Endometrium (tissue), 2 donors: ENCODE measurements around the gene ZNF593OS.

Experiments used
- FAIRE-seq: peaks from 2 replicates; lab custom pipeline; 2012; peaks lifted over from hg19 to GRCh38; lab: Jason Lieb, UNC
- donor health status: control.
- donor health status: control.

Gene ZNF593OS

DNA sequence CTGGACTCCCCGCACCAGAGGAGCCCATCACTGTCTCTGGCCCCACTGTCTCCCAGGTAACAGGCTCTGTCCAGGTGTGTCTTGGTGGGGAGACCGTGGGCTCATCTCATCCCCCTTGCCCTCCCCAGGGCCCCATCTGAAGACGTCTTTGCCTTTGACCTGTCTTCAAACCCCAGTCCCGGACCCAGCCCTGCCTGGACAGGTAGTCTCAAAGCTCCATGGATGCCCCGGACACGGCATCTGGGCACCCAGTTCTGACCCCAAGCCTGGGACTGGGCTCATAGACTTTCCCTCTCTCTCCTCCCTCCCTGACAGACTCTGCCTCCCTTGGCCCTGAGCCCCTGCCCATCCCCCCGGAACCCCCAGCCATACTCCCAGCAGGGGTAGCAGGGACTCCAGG lies 12.5 kb upstream of the ZNF593OS start:
- no peak for FAIRE-seq

DNA sequence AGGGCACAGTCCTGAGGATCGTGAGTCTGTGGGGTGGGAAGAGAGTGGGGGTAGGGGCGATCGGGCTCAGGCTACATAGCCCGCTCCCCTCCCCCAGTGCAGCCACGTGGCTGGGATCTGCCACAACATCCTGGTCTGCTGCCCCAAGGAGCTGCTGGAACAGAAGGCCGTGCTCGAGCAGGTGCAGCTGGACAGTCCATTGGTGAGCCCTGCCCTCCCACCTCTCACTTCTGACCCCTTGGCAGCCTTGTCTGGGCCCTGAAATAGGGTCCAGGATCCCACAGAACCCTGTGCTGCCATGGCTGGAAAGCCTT lies 10.7 kb upstream of the ZNF593OS start:
- no peak for FAIRE-seq

DNA sequence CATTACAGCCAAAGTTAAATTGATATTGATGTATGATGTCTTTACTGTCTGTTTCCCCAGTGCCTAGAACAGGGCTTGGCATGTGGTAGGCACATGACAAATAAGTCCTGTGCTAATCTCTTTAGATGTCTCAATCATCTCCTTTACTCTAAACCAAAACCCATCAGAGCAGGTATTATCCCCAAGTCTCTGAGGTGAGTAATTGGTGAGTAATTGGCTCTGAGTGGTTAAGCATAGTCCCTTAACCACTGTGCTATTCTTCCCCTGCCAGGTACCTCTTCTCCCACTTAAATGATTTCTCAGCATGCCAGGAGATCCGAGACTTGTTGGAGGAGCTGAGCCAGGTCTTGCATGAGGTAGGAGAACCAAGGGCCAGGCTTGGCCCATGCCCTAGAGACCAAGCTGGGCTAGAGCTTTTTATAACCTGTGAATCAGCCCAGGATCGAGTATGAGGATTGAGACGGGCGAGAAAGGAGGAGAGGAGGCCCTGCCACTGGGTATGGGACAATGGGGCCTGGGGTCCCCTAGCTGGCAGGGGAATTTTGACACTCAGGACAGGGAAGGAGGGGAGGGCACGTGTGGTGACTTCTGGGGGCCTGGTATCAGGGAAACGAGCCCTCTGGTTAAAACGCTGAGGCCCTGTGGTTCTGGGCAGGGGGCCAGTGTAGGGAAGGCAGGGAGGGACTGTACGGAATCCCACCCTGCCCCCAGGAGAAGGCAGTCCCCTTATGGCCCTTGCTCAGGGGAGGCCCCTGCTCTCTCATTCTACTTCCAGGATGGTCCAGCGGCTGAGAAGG lies 10.2 kb upstream of the ZNF593OS start:
- FAIRE-seq = no peak

DNA sequence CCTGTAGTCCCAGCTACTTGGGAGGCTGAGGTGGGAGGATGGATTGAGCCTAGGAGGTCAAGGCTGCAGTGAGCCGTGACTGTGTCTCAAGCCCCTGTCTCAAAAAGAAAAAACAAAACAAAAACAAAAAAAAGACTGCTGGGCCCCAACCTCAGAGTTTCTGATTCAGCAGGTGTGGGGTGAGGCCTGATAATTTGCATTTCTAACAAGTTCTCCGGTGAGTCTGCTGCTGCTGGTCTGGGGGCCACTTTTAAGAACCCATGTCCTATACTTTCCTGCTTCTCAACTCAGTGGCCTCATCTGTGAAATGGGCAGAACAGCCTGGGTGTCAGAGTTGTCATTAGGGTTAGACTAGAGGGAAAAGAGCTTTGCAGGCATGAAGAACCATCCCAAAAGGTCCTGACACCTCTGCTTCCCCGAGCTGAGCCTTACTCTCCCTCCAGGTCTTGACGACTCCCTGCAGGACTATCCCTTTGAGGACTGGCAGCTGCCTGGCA lies 8.4 kb upstream of the ZNF593OS start:
- FAIRE-seq = no peak

DNA sequence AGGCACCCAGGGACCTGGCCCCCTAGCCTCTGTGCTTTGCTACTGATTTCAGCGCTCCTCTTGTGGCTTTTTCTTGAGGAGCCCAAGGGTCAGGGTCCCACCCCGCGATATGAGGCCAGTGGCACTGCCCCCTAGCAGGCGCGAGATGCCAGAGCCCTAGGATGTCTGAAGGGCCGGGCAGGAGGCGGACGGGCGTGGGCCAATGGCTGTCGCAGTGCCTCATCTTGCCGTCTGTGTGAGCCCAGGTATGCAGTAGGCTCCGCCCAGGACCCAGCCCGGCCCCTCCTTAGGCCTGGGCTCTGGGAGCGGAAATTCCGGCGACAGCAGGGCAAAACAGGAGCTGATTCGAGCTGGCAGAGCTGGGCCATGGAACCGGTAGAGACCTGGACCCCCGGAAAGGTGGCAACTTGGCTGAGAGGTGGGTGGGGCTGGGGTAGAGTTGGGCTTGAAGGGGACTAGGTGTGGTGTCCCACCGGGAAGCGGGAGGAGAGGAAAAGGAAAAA lies 5.6 kb upstream of the ZNF593OS start, which contains the start of gene CNKSR1:
CNKSR1 (plus strand) TSS at position 310 of the 503 bp plus-strand sequence; CDS start at position 367, 57 bp downstream.
- no peak for FAIRE-seq

DNA sequence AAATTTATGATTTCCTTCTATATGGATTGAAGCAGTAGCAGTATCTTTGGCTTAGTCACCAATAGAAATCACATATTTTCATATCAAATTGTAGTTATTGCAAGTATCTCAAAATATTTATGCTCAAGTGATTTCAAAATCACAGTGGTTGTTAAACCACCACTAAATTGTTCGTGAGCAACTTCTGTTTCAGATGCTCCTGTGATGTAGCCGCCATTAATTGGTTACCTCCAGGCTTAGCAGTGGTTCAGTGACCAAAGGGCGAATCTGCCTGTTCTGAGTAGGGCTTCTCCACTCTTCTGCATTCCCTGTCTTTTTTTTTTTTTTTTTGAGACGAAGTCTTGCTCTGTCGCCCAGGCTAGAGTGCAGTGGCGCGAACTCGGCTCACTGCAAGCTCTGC lies 3.7 kb upstream of the ZNF593OS start:
- FAIRE-seq = no peak

DNA sequence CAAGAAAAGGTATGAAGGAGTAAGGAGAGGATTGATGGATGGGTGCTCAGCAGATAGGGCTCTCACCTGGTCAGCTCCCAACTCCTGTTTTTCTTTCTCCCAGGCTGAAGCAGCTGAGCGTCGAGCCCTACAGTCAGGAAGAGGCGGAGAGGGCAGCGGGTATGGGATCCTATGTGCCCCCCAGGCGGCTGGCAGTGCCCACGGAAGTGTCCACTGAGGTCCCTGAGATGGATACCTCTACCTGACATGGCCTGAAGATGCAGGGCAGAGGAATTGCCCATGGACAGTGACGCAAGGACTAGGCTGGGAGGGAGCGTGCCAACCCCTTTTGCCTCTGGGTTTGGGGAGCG lies 1.2 kb downstream of the ZNF593OS start:
- FAIRE-seq = no peak

DNA sequence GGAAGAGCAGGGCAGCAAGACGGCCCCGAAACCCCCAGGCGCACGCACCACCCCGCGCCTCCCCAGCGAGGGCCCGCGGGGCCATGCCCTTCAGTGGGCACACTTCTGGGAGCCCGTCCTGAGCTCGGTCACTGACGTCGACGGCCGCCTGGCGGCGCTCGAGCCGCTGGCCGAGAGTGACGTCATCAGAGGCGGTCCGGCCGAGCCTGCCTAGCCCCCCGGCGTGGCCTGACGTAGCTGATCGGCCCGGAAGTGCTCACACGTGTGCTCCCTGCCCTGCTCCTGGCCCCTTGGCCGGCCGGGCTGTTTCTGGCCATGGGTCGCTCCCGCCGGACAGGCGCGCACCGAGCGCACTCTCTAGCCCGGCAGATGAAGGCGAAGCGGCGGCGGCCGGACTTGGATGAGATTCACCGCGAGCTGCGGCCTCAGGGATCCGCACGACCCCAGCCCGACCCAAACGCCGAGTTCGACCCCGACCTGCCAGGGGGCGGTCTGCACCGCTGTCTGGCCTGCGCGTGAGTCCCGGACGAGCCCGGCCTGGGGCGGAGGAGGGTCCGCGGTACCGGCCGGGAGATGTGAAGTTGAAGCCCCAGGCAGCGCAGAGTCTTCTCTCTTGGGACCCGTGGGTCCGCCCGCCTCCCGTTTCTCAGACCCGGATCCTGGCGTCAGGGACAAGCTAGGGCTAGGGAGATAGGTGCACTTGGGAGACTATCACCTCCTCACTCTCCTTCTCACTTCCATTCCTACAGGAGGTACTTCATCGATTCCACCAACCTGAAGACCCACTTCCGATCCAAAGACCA lies 1.8 kb downstream of the ZNF593OS start, which contains the start of gene ZNF593:
ZNF593 (plus strand) TSS at position 240 of the 803 bp plus-strand sequence; CDS start at position 316, 76 bp downstream.
- FAIRE-seq = peak; percentile 21

DNA sequence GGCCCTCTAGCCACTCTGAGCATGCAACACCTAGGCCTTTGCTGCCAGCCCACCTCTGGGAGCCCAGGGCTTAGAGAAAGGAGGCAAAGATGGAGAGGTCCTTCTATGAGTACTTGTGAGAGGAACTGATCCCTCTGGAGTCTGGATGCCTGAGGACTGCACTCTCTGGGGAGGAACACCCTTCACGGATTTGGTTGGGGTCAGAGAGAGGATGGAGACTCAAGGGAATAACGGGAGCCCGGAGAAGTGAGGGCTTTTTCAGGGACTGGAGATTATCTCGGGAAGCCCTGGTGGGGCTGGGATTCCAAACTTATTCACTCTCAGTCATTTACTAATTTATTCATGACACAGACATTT lies 2.5 kb downstream of the ZNF593OS start:
- no peak for FAIRE-seq

DNA sequence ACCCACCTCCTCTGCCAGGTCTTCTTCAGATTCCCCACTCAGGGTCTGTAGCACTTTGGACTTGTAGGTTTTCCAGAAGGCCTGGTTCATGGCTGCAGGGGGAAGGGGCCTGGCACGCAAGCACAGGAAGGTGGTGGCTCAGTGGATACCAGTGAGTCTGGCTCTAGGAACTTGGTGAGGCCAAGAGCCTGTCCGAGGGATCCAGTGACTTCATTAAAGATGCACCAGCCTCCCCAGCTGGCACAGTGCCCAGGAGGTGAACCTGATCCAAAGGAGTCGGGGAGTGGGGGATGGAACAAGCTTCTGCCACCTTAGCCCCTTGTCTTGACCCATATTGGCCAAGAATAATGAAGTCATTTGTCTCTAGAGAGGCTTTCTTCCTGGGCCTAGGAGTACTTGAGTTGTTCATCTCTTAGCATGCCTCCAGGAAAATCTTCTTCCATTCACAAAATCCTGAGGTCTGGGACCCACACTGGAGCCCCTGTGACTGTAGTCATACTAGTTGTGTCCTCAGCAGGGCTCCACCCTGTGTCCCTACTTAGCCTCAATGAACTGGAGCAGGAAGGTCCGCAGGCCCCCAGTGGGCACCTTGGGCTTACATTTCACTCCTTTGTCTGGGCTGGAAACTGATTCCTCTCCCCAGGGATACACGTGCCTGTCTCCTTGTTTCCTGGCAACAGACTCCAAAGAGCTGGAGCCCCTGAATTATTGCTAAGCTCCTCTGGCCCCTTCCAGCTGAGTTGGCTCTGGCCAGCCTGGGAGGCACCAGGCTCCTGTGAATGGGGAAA lies 3.0 kb downstream of the ZNF593OS start, which contains the start of gene C1orf232:
C1orf232 (minus strand) TSS at position 554 of the 788 bp plus-strand sequence; CDS start at position 90, 464 bp downstream.
- no peak for FAIRE-seq

DNA sequence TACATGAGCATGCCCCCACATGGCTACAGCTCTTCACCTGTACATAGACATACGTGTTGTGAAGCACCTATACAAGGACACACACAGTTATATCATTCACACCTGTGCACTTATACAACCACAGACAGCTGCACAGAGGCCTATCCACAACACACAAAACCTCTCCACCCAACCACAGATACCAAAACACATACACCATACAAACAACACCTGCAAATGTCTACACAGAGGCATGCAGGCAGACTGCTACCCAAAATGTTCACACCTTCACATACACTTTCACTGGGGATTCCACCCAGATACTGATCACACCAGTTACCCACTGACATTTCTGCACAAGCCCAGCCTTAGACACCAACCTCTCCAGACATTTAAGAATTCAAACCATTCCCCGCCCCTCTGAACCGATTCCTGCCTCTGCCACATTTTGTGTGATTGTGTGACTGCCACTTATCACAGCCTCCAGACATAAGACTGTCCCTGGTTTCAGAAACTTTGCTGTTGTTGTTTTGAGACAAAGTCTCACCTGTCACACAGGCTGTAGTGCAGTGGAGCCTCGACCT lies 4.8 kb downstream of the ZNF593OS start:
- no peak for FAIRE-seq

DNA sequence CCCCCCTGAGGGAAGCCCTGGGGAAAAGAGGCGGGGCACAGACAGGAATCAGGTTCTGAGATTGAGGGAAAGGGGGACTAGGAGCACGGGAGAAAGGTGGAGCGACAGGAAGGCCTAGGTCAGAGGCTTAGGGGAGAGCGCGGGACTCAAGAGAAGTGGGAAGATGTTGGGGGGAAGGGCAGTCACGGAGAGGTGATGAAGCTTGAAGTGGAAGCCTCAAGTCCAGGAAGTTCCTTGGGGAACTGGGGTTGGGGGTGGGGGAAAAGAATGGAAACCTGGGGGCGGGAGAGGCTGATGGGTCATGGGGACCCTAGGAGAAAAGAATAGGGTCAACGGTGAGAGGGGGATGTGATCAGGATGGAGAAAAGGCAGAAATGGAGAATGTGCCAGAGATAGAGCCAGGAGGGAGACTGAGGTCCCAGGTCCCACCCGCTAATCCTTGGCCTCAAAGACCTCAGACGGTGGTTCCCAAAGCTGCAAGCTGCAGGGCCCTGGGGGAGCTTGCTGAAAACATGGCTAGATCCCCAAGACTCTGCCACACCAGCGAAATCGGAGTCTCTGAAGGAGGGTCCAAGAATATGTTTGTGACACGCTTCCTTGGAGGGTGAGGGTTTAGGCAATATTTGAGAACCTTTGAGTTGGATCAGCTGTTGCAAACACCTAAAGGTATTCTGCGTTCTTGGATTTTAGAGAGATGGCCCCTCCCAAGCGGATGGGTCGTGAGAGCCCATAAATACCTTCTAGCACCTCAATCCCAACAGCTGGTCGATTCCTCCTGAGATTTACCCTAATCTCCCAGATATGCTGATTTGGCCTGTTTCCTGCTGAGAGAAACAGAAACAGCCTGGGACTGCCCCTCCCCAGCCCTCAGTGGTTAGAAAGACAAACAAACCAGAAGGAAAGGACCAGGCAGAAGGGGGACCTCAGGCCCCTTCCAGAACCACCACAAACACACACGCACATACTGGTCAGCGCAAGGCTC lies 6.5 kb downstream of the ZNF593OS start:
- FAIRE-seq = no peak

DNA sequence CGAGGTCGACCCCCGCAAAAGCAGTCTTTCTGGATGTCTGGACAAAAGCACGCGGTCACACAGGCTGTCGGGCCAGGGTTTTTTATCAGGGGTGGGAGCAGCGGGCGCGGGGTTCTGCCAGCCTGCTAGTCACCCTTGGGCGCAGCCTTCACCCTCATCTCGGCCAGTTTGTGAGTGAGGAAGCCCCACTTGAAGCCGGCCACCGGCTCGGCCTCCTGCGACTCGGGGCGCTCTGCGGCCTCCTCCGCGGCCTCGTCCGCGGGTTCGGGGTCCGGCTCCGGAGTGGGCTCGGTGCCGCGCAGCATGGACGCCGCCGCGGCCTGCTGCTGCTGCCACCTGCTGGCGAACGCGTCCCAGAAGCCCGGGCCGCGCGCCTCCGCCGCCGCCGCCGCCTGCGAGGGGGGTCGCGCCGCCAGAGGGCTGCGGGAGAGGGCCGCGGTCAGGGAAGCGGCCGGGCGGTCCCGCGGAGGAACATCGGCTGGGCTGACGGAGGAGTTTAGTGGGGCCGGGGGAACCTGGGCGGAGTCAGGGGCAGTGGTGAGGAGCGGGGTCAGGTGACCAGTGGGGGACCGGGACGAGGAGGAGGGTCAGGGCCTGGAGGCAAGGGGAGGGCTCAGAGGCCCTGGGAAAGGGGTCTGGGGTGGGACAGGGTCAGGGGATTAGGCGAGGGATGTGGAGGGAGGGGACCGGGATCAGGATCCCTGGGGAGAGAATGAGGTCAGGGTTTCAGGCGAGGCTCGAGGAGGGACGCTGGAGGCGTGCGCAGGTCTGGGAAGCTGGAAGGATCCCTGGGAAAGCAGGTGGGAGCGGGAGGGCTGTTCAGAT lies 7.4 kb downstream of the ZNF593OS start:
- FAIRE-seq = no peak

DNA sequence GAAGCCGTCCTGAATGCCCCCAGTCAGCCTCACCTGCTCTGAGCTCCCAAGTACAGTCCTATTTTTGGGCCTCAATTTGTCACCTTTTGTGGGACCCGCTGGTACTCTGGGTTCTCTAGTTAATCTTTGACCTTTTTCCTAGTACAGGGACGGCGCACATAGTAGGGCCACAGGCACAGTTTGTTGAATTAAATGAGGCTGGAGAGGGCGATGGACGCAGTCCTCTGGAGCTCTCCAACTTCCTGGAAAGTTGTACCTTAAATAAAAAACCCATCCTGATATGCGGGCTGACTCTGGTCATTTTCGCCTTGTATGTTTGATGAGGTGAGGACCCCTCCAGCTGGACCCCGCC lies 8.0 kb downstream of the ZNF593OS start:
- no peak for FAIRE-seq

DNA sequence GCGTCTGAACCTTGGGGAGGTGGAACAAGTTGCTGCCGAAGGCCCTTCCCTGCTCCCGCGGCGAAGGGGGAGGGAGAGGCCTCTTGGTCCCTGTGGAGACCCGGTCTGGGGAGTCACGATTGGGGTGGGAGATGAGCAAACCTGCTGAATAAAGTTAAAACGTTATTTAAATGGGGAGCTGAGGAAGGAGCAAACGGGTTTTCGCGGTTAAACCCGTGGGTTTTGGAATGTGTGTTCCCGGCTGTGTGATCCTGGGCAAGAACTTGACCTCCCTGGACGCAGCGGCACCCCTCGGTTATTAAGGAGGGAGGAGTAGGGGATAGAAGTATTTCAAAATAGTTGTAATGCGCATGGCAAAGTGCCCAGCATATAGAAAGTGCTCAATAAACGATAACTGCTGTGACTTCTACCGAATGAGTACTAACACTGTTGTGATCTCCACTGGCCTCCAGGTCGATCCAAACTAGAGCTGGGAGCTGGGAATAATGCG lies 9.4 kb downstream of the ZNF593OS start:
- FAIRE-seq = no peak

DNA sequence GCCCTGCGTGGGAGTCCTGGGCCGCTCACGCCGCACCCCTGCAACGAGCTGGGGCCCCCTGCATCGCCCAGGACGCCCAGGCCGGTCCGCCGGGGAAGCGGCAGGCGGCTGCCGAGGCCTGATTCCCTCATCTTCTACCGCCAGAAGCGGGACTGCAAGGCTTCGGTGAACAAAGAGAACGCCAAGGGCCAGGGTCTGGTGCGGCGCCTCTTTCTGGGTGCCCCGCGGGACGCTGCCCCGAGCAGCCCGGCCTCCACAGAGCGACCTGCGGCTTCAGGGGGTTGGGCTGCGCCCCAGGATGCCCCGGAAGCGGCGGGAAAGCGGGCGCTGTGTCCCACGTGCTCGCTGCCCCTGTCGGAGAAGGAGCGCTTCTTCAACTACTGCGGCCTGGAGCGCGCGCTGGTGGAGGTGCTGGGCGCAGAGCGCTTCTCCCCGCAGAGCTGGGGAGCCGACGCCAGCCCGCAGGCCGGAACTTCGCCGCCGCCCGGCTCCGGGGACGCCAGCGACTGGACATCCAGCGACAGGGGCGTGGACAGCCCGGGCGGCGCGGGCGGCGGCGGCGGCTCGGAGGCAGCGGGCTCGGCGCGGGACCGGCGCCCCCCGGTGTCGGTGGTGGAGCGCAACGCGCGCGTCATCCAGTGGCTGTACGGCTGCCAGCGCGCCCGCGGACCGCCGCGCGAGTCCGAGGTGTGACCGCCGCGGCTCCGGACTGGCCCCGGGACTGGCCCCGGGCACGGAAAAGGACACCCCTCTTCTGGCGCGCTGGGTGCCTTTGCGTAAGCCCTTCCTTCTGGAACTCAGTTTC lies 10.0 kb downstream of the ZNF593OS start:
- no peak for FAIRE-seq

DNA sequence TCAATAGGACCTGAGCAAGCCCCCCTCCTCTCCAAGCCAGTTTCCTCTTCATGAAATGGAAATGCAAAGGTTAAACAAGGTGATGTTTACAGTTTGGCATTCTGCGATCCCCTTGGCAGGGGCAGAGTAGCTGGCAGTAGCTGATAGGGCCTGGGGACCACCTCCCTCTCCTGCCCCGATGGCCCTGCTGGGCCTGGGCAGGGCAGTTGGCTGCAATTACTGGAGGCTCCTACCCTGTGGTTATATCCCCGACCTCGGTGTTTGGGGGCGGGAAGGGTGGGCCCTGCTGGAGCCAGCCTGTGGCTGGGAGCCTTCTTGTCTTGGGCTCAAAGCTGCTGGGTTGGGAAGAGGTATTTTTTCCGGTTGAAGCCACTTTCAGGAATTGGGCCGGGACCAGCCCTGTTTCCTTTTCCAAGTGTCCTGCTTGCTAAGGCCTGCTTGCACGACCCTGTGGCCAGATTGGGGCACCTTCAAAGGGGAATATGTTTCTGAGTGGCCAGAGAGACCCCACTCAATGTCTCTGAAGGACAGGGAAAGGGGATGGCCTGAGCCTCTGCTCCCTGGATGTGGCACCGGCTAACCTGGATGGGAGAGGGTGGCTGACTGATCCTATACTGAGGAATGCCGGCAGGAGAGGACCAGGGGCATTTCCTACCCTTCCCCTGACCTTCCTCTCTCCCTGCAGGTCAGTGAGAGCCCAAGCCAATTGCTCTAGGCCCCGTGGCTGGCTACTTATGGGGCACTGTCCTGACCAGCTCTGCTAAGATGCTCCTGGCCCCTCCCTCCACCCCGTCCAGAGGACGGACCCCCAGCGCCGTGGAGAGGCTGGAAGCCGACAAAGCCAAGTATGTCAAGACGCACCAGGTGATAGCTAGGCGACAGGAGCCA lies 10.9 kb downstream of the ZNF593OS start:
- FAIRE-seq = no peak

DNA sequence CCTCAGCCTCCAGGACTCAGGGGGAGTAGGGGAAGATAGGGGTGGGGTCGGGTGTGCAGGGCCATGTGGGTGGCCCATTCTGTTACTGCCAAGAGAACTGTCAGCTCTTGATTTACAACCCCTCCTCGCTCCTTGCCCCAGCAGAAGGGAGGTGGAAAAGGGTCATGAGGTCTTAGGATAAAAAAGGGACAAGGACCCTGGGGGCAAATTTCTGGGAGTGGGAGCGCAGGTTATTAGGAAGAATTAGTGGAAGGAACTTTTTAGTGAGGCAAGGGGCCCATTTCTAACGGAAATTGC lies 11.9 kb downstream of the ZNF593OS start:
- no peak for FAIRE-seq
